Epidermal melanocyte (primary cell): ENCODE results near the gene POLH.

Source experiments
- DNase-seq: peaks from one replicate; pipeline ENCODE4 v3.0.0; 2011; ENCODE audit warnings: low spot score; ENCODE audit not compliant: insufficient read length

The POLH gene

GRCh38 chr6:43604174-43604573, 28.2 kb downstream of the POLH start:
- no peak for DNase-seq

- DNase-seq, result no peak
Measured at GRCh38 chr6:43606019-43606418, 30.0 kb downstream of the POLH start.

DNA sequence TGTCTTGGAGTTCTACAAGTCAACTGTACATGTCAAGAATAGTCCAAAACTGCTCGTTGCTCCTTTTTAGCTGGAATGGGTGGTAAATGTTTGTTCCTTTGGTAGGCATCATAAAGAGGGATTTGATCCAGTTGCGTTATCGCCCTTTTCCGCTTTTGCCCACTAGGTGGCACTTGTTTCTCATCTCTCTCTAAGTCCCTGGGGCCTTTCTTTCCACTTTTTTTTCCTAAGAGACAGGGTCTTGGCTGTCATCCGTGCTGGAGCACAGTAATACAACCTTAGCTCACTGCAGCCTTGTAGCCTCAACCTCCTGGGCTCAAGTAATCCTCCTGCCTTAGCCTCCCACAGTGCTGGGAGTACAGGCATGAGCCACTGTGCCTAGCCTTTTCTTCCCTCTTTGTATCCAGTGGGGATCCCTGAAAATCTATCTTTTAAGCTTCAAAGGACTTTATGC, 32.4 kb downstream of the POLH start:
- DNase-seq, result peak; percentile 54

GRCh38 chr6:43608807-43609206, 32.8 kb downstream of the POLH start:
- no peak for DNase-seq

DNA sequence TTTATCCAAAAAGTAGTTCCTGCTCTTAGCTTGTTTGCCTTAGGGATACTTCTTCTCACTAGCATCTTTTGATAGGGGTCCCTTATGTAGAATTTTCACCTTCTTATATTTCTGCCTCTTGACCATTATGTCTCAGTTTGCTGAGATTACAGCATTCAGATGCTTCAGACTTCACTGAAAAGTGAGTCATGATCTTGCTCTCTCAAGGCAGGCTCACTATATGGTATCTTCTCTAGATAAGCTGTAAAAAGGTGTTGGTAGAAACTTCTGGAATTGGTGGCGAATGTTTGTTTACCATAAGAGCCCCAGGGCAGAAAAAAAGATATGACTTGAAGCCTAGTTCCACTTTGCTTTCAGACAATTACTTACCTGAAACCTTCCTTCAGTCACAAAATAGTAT, 33.4 kb downstream of the POLH start:
- no peak for DNase-seq

DNA sequence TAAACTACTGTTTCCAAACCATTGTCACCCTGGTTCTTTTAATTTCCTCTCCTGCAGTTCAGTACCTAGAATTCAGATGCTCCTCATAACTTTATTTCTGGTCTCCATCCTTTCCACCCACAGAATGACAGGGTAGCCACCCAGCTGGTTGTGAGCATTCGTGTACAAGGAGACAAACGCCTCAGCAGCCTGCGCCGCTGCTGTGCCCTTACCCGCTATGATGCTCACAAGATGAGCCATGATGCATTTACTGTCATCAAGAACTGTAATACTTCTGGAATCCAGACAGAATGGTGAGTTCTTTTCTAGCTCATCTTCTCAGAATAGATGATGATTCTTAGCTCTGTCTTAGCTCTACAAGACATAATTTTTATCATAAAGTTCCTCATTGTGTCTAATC, 34.4 kb downstream of the POLH start:
- DNase-seq, result no peak

- no peak for DNase-seq
Measured at GRCh38 chr6:43613721-43614395, 37.9 kb downstream of the POLH start.

DNA sequence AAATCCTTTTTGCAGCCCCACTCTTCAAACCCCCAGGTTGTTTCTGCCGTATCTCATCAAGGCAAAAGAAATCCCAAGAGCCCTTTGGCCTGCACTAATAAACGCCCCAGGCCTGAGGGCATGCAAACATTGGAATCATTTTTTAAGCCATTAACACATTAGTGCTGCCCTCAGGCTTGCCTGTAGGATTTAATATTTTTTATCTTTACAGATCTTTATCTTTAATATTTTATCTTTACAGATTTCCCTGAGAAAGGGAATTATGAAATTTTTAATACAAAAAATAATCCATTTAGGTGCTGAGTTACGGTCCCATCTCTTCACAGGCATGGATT, 38.4 kb downstream of the POLH start:
- DNase-seq, result no peak

DNA sequence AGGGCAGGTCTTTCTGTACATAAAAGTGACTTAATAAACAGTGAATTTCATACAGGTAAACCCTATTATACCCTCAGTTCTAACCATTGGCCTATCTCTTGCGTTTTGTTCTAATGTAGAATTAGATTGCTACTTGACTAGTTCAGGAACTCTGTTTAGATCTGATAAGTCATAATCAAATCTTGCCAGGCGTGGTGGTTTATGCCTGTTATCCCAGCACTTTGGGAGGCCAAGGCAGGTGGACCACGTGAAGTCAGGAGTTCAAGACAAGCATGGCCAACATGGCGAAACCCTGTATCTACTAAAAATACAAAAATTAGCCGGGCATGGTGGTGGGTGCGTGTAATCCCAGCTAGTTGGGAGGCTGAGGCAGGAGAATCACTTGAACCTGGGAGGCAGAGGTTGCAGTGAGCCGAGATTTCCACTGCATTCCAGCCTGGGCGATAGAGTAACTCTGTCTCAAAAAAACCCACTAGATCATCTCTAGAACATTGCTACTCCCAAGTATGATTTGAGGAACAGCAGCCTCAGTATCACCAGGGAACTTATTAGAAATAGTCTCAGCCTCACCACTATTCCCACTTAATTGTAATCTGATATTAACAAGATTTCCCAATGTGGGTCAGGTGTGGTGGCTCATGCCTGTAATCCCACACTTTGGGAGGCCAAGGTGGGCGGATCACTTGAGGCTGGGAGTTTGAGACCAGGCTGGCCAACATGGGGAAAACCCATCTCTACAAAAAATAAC, 40.9 kb downstream of the POLH start:
- no peak for DNase-seq

- DNase-seq, result no peak
Measured at GRCh38 chr6:43621078-43621835, 45.3 kb downstream of the POLH start.

GRCh38 chr6:43621836-43622180, 45.8 kb downstream of the POLH start:
- no peak for DNase-seq

DNA sequence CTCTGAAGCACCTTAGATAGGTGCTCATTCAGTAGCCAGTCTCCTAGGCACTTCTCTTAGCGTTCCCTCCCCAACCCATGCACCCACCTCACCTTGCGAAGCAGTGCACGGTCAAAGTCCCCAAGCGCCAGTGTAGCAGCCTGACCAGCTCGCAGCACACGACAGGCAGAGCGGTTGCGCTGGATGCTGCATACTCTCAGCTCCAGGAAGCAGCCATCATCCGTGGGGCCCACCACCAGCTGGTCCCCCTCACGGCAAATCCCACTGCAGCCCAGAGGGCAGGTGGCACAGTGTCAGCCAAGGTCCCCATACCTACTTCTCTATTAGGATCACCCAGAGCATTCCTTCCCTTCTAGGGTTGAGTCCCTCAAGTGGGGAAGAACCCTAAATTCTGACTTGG, 46.6 kb downstream of the POLH start:
- DNase-seq, result no peak

- no peak for DNase-seq
Measured at GRCh38 chr6:43623880-43624785, 48.1 kb downstream of the POLH start.

DNA sequence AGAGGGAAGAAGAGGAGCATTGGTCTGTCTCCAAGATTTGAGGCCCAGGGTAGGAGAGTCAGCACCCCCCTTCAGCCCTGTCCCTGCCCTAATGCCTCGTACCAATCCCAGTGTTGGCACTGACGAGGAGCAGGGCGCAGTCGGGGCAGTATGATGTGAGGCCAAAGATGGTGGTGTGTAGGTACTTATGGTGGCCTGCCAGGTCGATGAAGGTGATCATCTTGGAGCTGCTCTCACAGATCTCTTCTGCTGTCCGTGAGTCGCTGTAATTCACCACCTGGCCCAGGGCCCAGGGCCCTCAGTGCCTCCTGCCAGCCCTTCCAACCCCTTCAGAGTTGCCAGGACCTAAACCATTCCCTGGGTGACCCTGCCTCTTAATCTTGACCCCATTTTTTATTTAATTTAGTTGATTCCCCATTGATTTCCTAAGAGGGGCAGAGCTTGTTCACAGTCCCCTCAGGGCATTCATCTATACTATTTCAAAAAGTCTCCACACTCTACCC, 48.9 kb downstream of the POLH start:
- DNase-seq, result no peak

- DNase-seq, result no peak
Measured at GRCh38 chr6:43625393-43625992, 49.5 kb downstream of the POLH start.

DNA sequence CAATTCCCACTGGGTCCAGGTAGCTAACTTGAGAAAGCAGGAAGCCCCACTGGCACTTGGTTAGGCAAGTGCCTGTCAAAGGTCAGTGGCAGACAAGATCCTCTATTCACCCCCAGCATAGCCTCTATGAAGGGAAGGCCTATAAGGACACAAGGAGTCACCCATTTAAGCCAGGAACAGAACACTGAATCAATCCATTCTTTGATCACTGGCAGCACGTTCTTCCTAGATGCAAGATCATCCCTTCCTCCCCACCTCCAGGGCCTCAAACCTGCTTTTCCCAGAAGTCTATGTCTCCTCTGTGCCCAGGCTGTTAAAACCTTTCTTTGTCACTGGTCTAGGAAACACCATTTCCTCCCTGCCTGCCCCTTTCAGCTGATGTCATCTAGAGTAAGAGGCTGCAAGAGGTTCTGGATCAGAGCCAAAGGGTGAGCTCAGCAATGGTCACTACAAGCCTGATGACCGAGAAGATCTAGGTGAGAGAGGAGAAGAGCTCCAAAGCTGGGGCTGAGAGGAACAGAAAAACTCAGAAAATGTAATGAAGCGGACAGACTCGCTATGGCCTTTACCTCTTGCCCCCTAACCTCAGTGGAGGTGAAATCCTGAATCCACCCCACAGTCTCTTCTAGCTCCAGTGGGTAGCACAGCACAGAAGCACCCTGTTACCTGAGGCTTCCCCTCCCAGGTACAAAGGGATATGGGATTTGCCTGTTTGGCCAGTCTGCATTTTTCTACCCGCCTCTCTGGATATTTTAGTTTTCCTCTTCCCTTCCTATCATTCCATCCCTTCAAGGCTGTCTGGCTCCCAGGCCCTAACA, 51.2 kb downstream of the POLH start:
- DNase-seq, result no peak

DNA sequence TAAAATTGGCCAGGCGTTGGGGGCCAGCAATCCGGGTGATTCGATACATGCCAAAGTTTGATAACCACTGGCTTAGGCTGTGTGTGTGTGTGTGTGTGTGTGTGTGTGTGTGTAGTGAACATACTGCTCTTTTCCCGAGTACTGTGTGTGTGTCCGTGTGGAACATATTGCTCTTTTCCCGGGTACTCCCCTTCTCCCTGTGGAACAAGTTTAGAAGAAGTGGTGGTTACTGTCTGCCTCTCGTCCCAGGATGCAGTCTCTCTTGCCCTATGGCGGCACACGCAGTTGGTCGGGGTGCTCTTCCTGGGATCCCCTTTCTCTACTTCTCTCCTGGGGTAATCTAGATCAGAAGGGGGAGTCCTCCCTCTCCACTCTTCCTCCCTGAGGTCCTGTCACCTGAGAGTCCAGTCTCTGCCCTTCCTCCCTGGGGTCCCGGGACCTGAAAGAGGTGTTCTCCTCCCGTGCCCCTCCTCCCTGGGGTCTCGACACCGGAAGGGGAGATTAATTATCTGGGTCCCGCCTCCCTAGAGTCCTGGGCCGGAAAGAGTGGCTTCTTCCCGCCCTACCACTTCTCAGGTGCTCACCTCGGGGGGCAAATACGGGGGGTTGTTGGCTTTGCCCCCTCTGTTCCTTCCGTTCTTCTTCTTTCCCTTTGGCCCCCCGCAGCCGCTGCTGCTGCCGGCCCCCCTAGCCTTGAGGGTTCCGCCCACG, 52.6 kb downstream of the POLH start:
- DNase-seq, result no peak

DNA sequence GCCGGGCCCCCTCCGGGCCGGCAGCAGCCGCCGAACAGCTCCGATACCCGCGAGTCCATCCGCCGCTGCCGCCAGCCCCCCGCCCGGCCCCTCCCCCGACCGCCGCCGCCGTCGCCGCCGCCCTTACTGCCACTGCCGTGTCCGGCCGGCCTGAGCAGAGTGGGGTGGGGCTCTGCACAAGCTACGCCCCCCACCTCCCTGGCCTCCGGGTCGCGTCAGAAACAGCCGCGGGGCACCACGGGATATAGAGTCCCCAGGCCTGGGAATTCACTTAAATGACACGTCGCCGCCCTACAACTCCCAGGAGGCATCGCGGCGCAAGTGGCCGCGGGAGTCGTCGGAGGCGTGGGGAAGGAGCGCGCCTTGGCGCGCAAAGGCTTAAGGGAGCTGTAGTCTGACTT, 53.1 kb downstream of the POLH start, which contains the start of gene GTPBP2:
TSS of gene GTPBP2 (minus strand) at position 161 of the 401 bp plus-strand sequence. CDS start at position 59, 102 bp downstream.
- DNase-seq, result peak; percentile 89
